PC-9 (cell line): ENCODE results near the gene CPTP.

Source experiments
- CTCF ChIP-seq: fragments of 200-600 bp; sonication (generic); conservative IDR thresholded peaks from 2 replicates; pipeline ENCODE4 v1.6.1; 2017; ENCODE audit warnings: mixed run types, antibody characterized with exemption, mild to moderate bottlenecking, moderate library complexity
- EZH2 ChIP-seq: fragments of 200-600 bp; sonication (generic); IDR thresholded peaks from 2 replicates; pipeline ENCODE4 v1.8.0; 2017; ENCODE audit warnings: antibody characterized with exemption, low read depth

- no peak for TF ChIP-seq EZH2
- TF ChIP-seq CTCF, result no peak
These were observed 37.4 kb downstream of the CPTP start for GRCh38 chr1:1361982-1362423.
